Esophagus mucosa (tissue), 1 donor: ENCODE results near the gene FAM200A. TPM values are rescaled to one million over a fixed set of nuclear protein-coding genes. Genes with fewer than 3 reads are reported as not detected.
A peak's percentile ranks its signal among the peaks of the same experiment; 100 is the strongest.

Experiments
- ATAC-seq: fragments of 200-7000 bp; cut with Tn5 transposase; one replicate; pipeline ENCODE4 v1.9.1; 2020
- total RNA-seq: library from RNA; stranded (reverse); gene quantifications from one replicate; pipeline ENCODE4 v1.2.4, GENCODE V29; 2023
- donor health status: DM: yes; HTN: yes; CAD: no.

The FAM200A gene
- total RNA-seq, 1 donor from 2014 or later, result 3.3 TPM

- ATAC-seq, result peak; percentile 63
Observed at GRCh38 chr7:99499721-99500636, 51.9 kb downstream of the FAM200A start, which contains the start of gene ZNF394. ZNF394 (minus strand) TSS chr7:99500281; CDS start chr7:99500093, 188 bp downstream.

- peak; percentile 61 for ATAC-seq
Observed at GRCh38 chr7:99499371-99499720, 52.6 kb downstream of the FAM200A start.

GRCh38 chr7:99498546-99498944, 53.4 kb downstream of the FAM200A start:
- peak; percentile 7 for ATAC-seq

DNA sequence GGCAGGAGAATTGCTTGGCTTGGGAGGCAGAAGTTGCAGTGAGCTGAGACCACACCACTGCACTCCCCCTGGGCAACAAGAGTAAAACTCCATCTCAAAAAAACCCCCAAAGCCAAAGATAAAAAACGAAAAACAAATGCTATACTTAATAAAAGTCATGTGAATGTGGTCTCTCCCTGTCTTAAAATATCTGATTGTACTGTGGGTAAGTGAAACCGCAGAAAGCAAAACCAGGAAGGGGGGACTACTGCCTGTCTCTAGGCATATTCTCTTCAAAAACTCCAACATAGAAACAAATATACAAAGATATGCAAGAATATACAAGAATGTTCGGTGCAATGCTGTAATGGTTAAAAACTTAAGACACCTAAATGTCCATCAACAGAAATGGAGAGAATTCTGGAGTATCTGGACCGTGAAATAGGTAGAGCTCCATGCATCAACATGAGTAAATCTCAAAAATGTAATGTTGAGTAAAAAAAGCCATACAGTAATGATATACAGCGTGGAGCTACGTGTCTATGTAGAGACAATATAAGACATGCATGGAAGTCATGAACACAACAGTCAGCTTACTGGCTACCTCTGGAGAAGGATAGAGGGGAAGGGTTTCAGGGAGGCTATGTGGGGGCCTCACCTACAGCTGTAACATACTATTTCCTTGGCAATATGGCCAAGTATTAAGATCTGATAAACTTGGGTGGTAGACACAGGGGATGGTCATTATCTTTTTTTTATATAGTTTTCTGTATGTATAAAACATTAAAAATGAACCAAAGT, 54.0 kb downstream of the FAM200A start:
- no peak for ATAC-seq

Other genes starting within 250 kb of the FAM200A start
- 182 TPM for gene ARPC1A, start 226.2 kb downstream of the FAM200A start, total RNA-seq
- gene ARPC1B, start 177.4 kb downstream of the FAM200A start, total RNA-seq, result 53.0 TPM
- gene PDAP1, start 143.5 kb downstream of the FAM200A start, total RNA-seq, result 94.4 TPM
- gene BUD31, start 143.1 kb downstream of the FAM200A start, total RNA-seq, result 98.9 TPM
- 4.0 TPM for gene PTCD1, start 113.3 kb downstream of the FAM200A start, total RNA-seq
- gene CPSF4, start 113.2 kb downstream of the FAM200A start, total RNA-seq, result 23.8 TPM
- 409 TPM for gene ATP5MF, start 85.9 kb downstream of the FAM200A start, total RNA-seq
- gene ZNF789, start 79.2 kb downstream of the FAM200A start, total RNA-seq, result 4.2 TPM
- gene ZNF394, start 51.8 kb downstream of the FAM200A start, total RNA-seq, result 15.4 TPM
- gene ZKSCAN5, start 47.5 kb downstream of the FAM200A start, total RNA-seq, result 3.3 TPM
- gene ZNF655, start 6.5 kb upstream of the FAM200A start, total RNA-seq, result 49.9 TPM
- gene TMEM225B, start 46.2 kb upstream of the FAM200A start, total RNA-seq, result 1.00 TPM
- 9.6 TPM for gene ZSCAN25, start 64.8 kb upstream of the FAM200A start, total RNA-seq
- 26.4 TPM for gene CYP3A5, start 127.9 kb upstream of the FAM200A start, total RNA-seq
- gene CYP3A7, start 183.1 kb upstream of the FAM200A start, total RNA-seq, result not detected
- gene CYP3A4, start 232.1 kb upstream of the FAM200A start, total RNA-seq, result 0.24 TPM